ENCODE data around the gene FADS6.
A peak's percentile ranks its signal among the peaks of the same experiment; 100 is the strongest.
"Not testable (repeated sequence)": the region's sequence is repeated elsewhere in the genome, so short reads cannot be mapped to it uniquely, and the experiment has no call there.

FADS6 gene

GRCh38 chr17:74920306-74920620, 26.8 kb upstream of the FADS6 start:
- DNase-seq (ENCODE audit: low read depth) = no peak
- no peak for TF ChIP-seq CTCF (conservative IDR thresholded peaks at IDR 0.05; ENCODE audit: low read length)
- H3K4me3 ChIP-seq (ENCODE audit: low read length) = no peak overlapping the region

GRCh38 chr17:74919440-74920305, 26.2 kb upstream of the FADS6 start:
- peak; percentile 40; the same call in 1 of the 2 replicates for TF ChIP-seq CTCF (conservative IDR thresholded peaks at IDR 0.05; ENCODE audit: low read length)
- H3K4me3 ChIP-seq (ENCODE audit: low read length) = no peak overlapping the region
- peak; percentile 12 for DNase-seq (ENCODE audit: low read depth)

- DNase-seq (ENCODE audit: low read depth) = no peak
- TF ChIP-seq CTCF (conservative IDR thresholded peaks at IDR 0.05; ENCODE audit: low read length) = no peak
Measured at GRCh38 chr17:74918906-74919305, 25.5 kb upstream of the FADS6 start.

GRCh38 chr17:74917430-74917829, 24.0 kb upstream of the FADS6 start:
- no peak for TF ChIP-seq CTCF (conservative IDR thresholded peaks at IDR 0.05; ENCODE audit: low read length)
- DNase-seq (ENCODE audit: low read depth) = no peak
- no peak overlapping the region for H3K4me3 ChIP-seq (ENCODE audit: low read length)

More at GRCh38 chr17:74918906-74919305, 25.5 kb upstream of the FADS6 start:
- H3K4me3 ChIP-seq (ENCODE audit: low read length) = no peak overlapping the region

- no peak for TF ChIP-seq CTCF (conservative IDR thresholded peaks at IDR 0.05; ENCODE audit: low read length)
- no peak for DNase-seq (ENCODE audit: low read depth)
- H3K4me3 ChIP-seq (ENCODE audit: low read length) = no peak overlapping the region
Measured at GRCh38 chr17:74916851-74917199, 23.4 kb upstream of the FADS6 start.

- no peak for DNase-seq (ENCODE audit: low read depth)
- no peak for TF ChIP-seq CTCF (conservative IDR thresholded peaks at IDR 0.05; ENCODE audit: low read length)
- H3K4me3 ChIP-seq (ENCODE audit: low read length) = no peak overlapping the region
Measured at GRCh38 chr17:74916136-74916850, 22.9 kb upstream of the FADS6 start.

- H3K4me3 ChIP-seq (ENCODE audit: low read length); DNase-seq (ENCODE audit: low read depth): not testable (repeated sequence)
Measured at GRCh38 chr17:74911423-74911822, 18.0 kb upstream of the FADS6 start.

- DNase-seq (ENCODE audit: low read depth); H3K4me3 ChIP-seq (ENCODE audit: low read length): not testable (repeated sequence)
Measured at GRCh38 chr17:74909097-74909496, 15.7 kb upstream of the FADS6 start.
